Heart right ventricle (tissue), 16 donors: ENCODE measurements around the gene UBE2D4. TPM values are rescaled to one million over a fixed set of nuclear protein-coding genes. Genes with fewer than 3 reads are reported as not detected.

ENCODE experiments used
- ATAC-seq, 8 donors: fragments of 200-7000 bp; cut with Tn5 transposase; one replicate each; pipeline ENCODE4 v1.9.1; 2020; ENCODE audit warnings: mild to moderate bottlenecking in 8 of 8, moderate library complexity in 8 of 8, moderate number of reproducible peaks in 1 of 8
- DNase-seq, 2 donors: peaks; one replicate each; pipeline ENCODE4 v3.0.0-alpha.2; 2020
- H3K27ac ChIP-seq, 10 donors: fragments of 200-600 bp; sonication (generic) in 2 of 10; one replicate each; pipeline versions ENCODE4 v1.5.0 to v1.8.0; 2020 to 2022; ENCODE audit warnings: mild to moderate bottlenecking in 3 of 10
- H3K27me3 ChIP-seq, 7 donors: fragments of 200-600 bp; one replicate each; pipeline ENCODE4 v1.8.0; 2021 to 2022; ENCODE audit warnings: mild to moderate bottlenecking in 2 of 7
- H3K36me3 ChIP-seq, 9 donors: fragments of 200-600 bp; sonication (generic) in 1 of 9; one replicate each; pipeline versions ENCODE4 v1.5.0 to v1.8.0; 2020 to 2022; ENCODE audit warnings: mild to moderate bottlenecking in 2 of 9
- H3K4me1 ChIP-seq, 9 donors: fragments of 200-600 bp; sonication (generic) in 1 of 9; one replicate each; pipeline versions ENCODE4 v1.5.0 to v1.8.0; 2020 to 2022; ENCODE audit warnings: mild to moderate bottlenecking in 4 of 9
- H3K4me3 ChIP-seq, 10 donors: fragments of 200-600 bp; sonication (generic) in 2 of 10; one replicate each; pipeline versions ENCODE4 v1.5.0 to v1.8.0; 2020 to 2022; ENCODE audit warnings: mild to moderate bottlenecking in 7 of 10, moderate library complexity in 2 of 10
- H3K9me3 ChIP-seq, 11 donors: fragments of 200-600 bp in 10 of 11; sonication (generic) in 2 of 11; one replicate each; pipeline versions ENCODE4 v1.5.0 to v1.8.0; 2013 to 2022; ENCODE audit warnings: mild to moderate bottlenecking in 2 of 11, control low read depth in 1 of 11, moderate library complexity in 1 of 11
- CTCF ChIP-seq, 9 donors: fragments of 200-600 bp; sonication (generic) in 2 of 9; IDR thresholded peaks; one replicate each; pipeline versions ENCODE4 v1.5.0 to v1.8.0; 2021 to 2022; ENCODE audit warnings: antibody characterized with exemption in 9 of 9, mild to moderate bottlenecking in 5 of 9, moderate library complexity in 1 of 9
- WGBS, 2 donors: extraction: QIAGEN DNeasy Blood & Tissue Kit; methylation state at CpG; one replicate each; pipeline ENCODE4 v1.1.7; 2013; ENCODE audit warnings: inconsistent platforms in 1 of 2; 5-methylcytosine and 5-hydroxymethylcytosine counted together
- intact Hi-C, 10 donors: fragments of 100-400 bp; cut with DNase I; formaldehyde crosslinking; loops; one replicate each; pipeline versions ENCODE4 v1.11.1 to v1.14.2; 2022
- polyA plus RNA-seq, 2 donors: library from polyadenylated mRNA; stranded (reverse); fragments of 200-250 nt; gene quantifications; one replicate each; pipeline ENCODE4 v1.2.3, GENCODE V29; 2013
- total RNA-seq, 10 donors: library from RNA; stranded (reverse); fragmentation: NEBNext Ultra II Directional in 3 of 10; extraction: Animal tissue kit (Norgen Biotek cat#: 25700) in 3 of 10; gene quantifications; one replicate each; pipeline versions ENCODE4 v1.2.1 to v1.2.4, GENCODE V29; 2021 to 2023
- donor health status: Arrhythmogenic right ventricular cardiomyopathy.
- donor health status: ischemic (EF 13 %, LVEDD 7.1; RV severe dilation, severe dysfunction).
- donor health status: healthy with polysubstance abuse.
- donor health status: DM: no; HTN: yes; CAD: no.
- donor health status: DM: no; HTN: no; CAD: no.
- donor health status: ischemic (EF 25% LVEDD 6.9; RV normal size, moderate dysfunction).
- donor health status: ischemic (EF 25% LVEDD 5.7; RV mildly dilated, moderate dysfunction).
- donor health status: healthy.
- donor health status: DM: yes; HTN: yes; CAD: no.
- donor health status: Ischemic cardiomyopathy.
- donor health status: ischemic (EF 35%, LVEDD 5.7; RV mildly dilated, moderate dysfunction).
- donor health status: nonischemic (EF 11% LVEDD 7.7; RV severe dilation, severe dysfunction).
- donor health status: DM: yes; HTN: yes; CAD: no.
- donor health status: PGD.
- donor health status: ischemic (EF 29% LVEDD 5.4; RV normal size, mild dysfunction).
- donor health status: nonischemic (EF 23%, LVEDD 6.1; RV moderate dilation, normal function).

UBE2D4 gene
- total and polyA plus RNA-seq, 12 donors = 26.2 to 56.1 (median 41.7) TPM

- no peak for DNase-seq
- no peak for TF ChIP-seq CTCF (IDR thresholded peaks at IDR 0.05)
- H3K4me3 ChIP-seq = no peak overlapping the region
- 96 to 98% methylated on average over 4 of the region's 4 CpGs for WGBS, 2 donors
- H3K27ac ChIP-seq = no peak overlapping the region
- H3K9me3 ChIP-seq = peaks cover 0 to 4% (median 0%) of the 10 kb centered on the region in 11 donors
- H3K27me3 ChIP-seq = no peaks in the 10 kb centered on the region
- intact Hi-C loops = loop anchor here in 2 of 10 donors (2.0 to 5.0 kb wide), 2 partner anchors 57 to 61 kb away; partner anchors contain the start of gene MRPS24 (in 1 of the 2)
- no peak for ATAC-seq
- no peaks in the 10 kb centered on the region for H3K36me3 ChIP-seq
- H3K4me1 ChIP-seq = peaks cover 0 to 20% (median 16%) of the 10 kb centered on the region in 9 donors
Measured at GRCh38 chr7:43927810-43928209, 1.6 kb downstream of the UBE2D4 start.

GRCh38 chr7:43929529-43930457 lies 3.6 kb downstream of the UBE2D4 start:
- WGBS, 2 donors = 91 to 92% methylated on average over 5 of the region's 5 CpGs
- no peak for TF ChIP-seq CTCF (IDR thresholded peaks at IDR 0.05)

GRCh38 chr7:43931346-43931745 lies 5.1 kb downstream of the UBE2D4 start:
- 73 to 85% methylated on average over 7 of the region's 7 CpGs for WGBS, 2 donors
- ATAC-seq (no peak), DNase-seq (no peak)
- H3K36me3 ChIP-seq = no peaks in the 10 kb centered on the region
- H3K4me1 ChIP-seq = peaks cover 0 to 11% (median 7%) of the 10 kb centered on the region in 9 donors
- H3K27ac ChIP-seq = no peak overlapping the region
- no peak overlapping the region for H3K4me3 ChIP-seq
- intact Hi-C loops = no loop called here
- TF ChIP-seq CTCF (IDR thresholded peaks at IDR 0.05) = no peak
- H3K27me3 ChIP-seq = no peaks in the 10 kb centered on the region
- H3K9me3 ChIP-seq = peaks cover 0 to 4% (median 0%) of the 10 kb centered on the region in 11 donors

More at GRCh38 chr7:43929529-43930457, 3.6 kb downstream of the UBE2D4 start:
- H3K36me3 ChIP-seq = no peaks in the 10 kb centered on the region
- H3K4me3 ChIP-seq = no peak overlapping the region
- H3K4me1 ChIP-seq = peaks cover 0 to 20% (median 16%) of the 10 kb centered on the region in 9 donors
- no peaks in the 10 kb centered on the region for H3K27me3 ChIP-seq
- no peak for DNase-seq
- H3K9me3 ChIP-seq = peaks cover 0 to 4% (median 0%) of the 10 kb centered on the region in 11 donors
- intact Hi-C loops = loop anchor here in 1 of 10 donors (5.0 kb wide), 1 partner anchor 62 kb away; the partner anchor contains the start of gene MRPS24
- no peak overlapping the region for H3K27ac ChIP-seq
- ATAC-seq = no peak

- ATAC-seq (no peak), DNase-seq (no peak)
- H3K4me1 ChIP-seq = peaks cover 0 to 12% (median 0%) of the 10 kb centered on the region in 9 donors
- H3K27ac ChIP-seq = no peak overlapping the region
- 97 to 98% methylated on average over 3 of the region's 3 CpGs for WGBS, 2 donors
- no peaks in the 10 kb centered on the region for H3K27me3 ChIP-seq
- intact Hi-C loops = no loop called here
- H3K9me3 ChIP-seq = peaks cover 0 to 4% (median 0%) of the 10 kb centered on the region in 11 donors
- H3K4me3 ChIP-seq = no peak overlapping the region
- TF ChIP-seq CTCF (IDR thresholded peaks at IDR 0.05) = no peak
- peaks cover 0 to 7% (median 0%) of the 10 kb centered on the region in 9 donors for H3K36me3 ChIP-seq
Measured at GRCh38 chr7:43933902-43934560, 7.8 kb downstream of the UBE2D4 start.
